ENCODE data around the gene AGTPBP1. TPM values are rescaled to one million over a fixed set of nuclear protein-coding genes. Genes with fewer than 3 reads are reported as not detected.
"Not testable (repeated sequence)": the region's sequence is repeated elsewhere in the genome, so short reads cannot be mapped to it uniquely, and the experiment has no call there.

The AGTPBP1 gene
- total RNA-seq, 6 experiments from 2014 or later: 8.2 to 11.0 (median 9.5) TPM

- Mint-ChIP-seq H3K9me3 (no peaks in the 10 kb centered on the region), H3K27me3 (ENCODE audit: insufficient read depth) (no peaks in the 10 kb centered on the region), H3K4me1 (ENCODE audit: low read depth) (no peaks in the 10 kb centered on the region; the same call in 1 of the 2 replicates), H3K27ac (no peak overlapping the region), H3K36me3 (ENCODE audit: low read depth) (no peaks in the 10 kb centered on the region; the same call in 1 of the 2 replicates), H3K4me3 (no peak overlapping the region)
- no peak for DNase-seq
- TF ChIP-seq, protein P1, sequence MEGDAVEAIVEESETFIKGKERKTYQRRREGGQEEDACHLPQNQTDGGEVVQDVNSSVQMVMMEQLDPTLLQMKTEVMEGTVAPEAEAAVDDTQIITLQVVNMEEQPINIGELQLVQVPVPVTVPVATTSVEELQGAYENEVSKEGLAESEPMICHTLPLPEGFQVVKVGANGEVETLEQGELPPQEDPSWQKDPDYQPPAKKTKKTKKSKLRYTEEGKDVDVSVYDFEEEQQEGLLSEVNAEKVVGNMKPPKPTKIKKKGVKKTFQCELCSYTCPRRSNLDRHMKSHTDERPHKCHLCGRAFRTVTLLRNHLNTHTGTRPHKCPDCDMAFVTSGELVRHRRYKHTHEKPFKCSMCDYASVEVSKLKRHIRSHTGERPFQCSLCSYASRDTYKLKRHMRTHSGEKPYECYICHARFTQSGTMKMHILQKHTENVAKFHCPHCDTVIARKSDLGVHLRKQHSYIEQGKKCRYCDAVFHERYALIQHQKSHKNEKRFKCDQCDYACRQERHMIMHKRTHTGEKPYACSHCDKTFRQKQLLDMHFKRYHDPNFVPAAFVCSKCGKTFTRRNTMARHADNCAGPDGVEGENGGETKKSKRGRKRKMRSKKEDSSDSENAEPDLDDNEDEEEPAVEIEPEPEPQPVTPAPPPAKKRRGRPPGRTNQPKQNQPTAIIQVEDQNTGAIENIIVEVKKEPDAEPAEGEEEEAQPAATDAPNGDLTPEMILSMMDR (IDR thresholded peaks at IDR 0.05): no peak
Observed at GRCh38 chr9:85577353-85577952, 164.3 kb downstream of the AGTPBP1 start.

- Mint-ChIP-seq H3K27me3 (ENCODE audit: insufficient read depth) (no peaks in the 10 kb centered on the region), H3K4me3 (no peak overlapping the region), H3K9me3 (no peaks in the 10 kb centered on the region), H3K27ac (no peak overlapping the region), H3K4me1 (ENCODE audit: low read depth) (no peaks in the 10 kb centered on the region), H3K36me3 (ENCODE audit: low read depth) (no peaks in the 10 kb centered on the region; the same call in 1 of the 2 replicates)
- no peak for DNase-seq
- TF ChIP-seq, protein P1 (IDR thresholded peaks at IDR 0.05): no peak
Observed at GRCh38 chr9:85575868-85576267, 165.9 kb downstream of the AGTPBP1 start.

DNA sequence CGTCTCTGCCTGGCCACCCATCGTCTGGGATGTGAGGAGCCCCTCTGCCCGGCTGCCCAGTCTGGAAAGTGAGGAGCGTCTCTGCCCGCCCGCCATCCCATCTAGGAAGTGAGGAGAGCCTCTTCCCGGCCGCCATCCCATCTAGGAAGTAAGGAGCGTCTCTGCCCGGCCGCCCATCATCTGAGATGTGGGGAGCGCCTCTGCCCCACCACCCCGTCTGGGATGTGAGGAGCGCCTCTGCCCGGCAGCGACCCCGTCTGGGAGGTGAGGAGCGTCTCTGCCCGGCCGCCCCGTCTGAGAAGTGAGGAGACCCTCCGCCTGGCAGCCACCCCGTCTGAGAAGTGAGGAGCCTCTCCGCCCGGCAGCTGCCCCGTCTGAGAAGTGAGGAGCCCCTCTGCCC lies 168.2 kb downstream of the AGTPBP1 start:
- not testable (repeated sequence) for H3K36me3 Mint-ChIP-seq (ENCODE audit: low read depth); H3K9me3 Mint-ChIP-seq; H3K27me3 Mint-ChIP-seq (ENCODE audit: insufficient read depth); H3K4me3 Mint-ChIP-seq; DNase-seq; H3K27ac Mint-ChIP-seq
- peaks cover 13% of the 10 kb centered on the region for H3K4me1 Mint-ChIP-seq (ENCODE audit: low read depth)

DNA sequence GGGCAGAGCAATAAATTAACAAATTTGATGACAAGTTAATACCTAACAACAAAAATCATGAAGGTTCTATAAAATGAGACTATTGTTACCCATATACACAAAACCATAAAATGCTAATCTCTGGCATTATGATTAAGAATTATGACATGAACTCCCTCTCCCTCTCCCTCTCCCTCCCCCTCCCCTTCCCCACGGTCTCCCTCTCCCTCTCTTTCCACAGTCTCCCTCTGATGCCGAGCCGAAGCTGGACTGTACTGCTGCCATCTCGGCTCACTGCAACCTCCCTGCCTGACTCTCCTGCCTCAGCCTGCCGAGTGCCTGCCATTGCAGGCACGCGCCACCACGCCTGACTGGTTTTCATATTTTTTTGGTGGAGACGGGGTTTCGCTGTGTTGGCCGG lies 168.8 kb downstream of the AGTPBP1 start:
- not testable (repeated sequence) for H3K27ac Mint-ChIP-seq; DNase-seq; H3K4me3 Mint-ChIP-seq; H3K27me3 Mint-ChIP-seq (ENCODE audit: insufficient read depth); H3K9me3 Mint-ChIP-seq; H3K36me3 Mint-ChIP-seq (ENCODE audit: low read depth)
- peaks cover 13% of the 10 kb centered on the region for H3K4me1 Mint-ChIP-seq (ENCODE audit: low read depth)

- DNase-seq: peak; percentile 28
- Mint-ChIP-seq H3K9me3 (no peaks in the 10 kb centered on the region), H3K27ac (no peak overlapping the region), H3K4me1 (ENCODE audit: low read depth) (peaks cover 13% of the 10 kb centered on the region), H3K4me3 (no peak overlapping the region), H3K36me3 (ENCODE audit: low read depth) (peaks cover 5% of the 10 kb centered on the region; the same call in 1 of the 2 replicates), H3K27me3 (ENCODE audit: insufficient read depth) (no peaks in the 10 kb centered on the region)
- TF ChIP-seq, protein P1 (IDR thresholded peaks at IDR 0.05): no peak
Observed at GRCh38 chr9:85569988-85570387, 171.8 kb downstream of the AGTPBP1 start.

GRCh38 chr9:85559526-85559925 lies 182.2 kb downstream of the AGTPBP1 start:
- TF ChIP-seq, protein P1 (IDR thresholded peaks at IDR 0.05): no peak
- Mint-ChIP-seq H3K4me3 (no peak overlapping the region), H3K9me3 (no peaks in the 10 kb centered on the region), H3K27me3 (ENCODE audit: insufficient read depth) (no peaks in the 10 kb centered on the region), H3K36me3 (ENCODE audit: low read depth) (no peaks in the 10 kb centered on the region), H3K27ac (no peak overlapping the region), H3K4me1 (ENCODE audit: low read depth) (no peaks in the 10 kb centered on the region)
- DNase-seq: no peak

Data from HFFc6 (cell line).